Mucosa of descending colon (tissue), 3 donors: Measurements from ENCODE around the gene PICALM. TPM values are rescaled to one million over a fixed set of nuclear protein-coding genes. Genes with fewer than 3 reads are reported as not detected.
"Not testable (repeated sequence)": the region's sequence is repeated elsewhere in the genome, so short reads cannot be mapped to it uniquely, and the experiment has no call there.

Source experiments
- ATAC-seq: fragments of 200-7000 bp; cut with Tn5 transposase; one replicate; pipeline ENCODE4 v1.9.1; 2020; ENCODE audit warnings: mild to moderate bottlenecking, moderate library complexity
- DNase-seq, 3 donors: peaks; one replicate each; pipeline ENCODE4 v3.0.0-alpha.2; 2020
- H3K36me3 ChIP-seq: fragments of 200-600 bp; one replicate; pipeline ENCODE4 v1.8.0; 2021; ENCODE audit warnings: low read depth, mild to moderate bottlenecking
- H3K4me1 ChIP-seq: fragments of 200-600 bp; one replicate; pipeline ENCODE4 v1.8.0; 2021; ENCODE audit warnings: low read depth, mild to moderate bottlenecking
- H3K4me3 ChIP-seq: fragments of 200-600 bp; one replicate; pipeline ENCODE4 v1.8.0; 2021; ENCODE audit warnings: mild to moderate bottlenecking
- H3K9me3 ChIP-seq: fragments of 200-600 bp; one replicate; pipeline ENCODE4 v1.8.0; 2021; ENCODE audit warnings: mild to moderate bottlenecking
- CTCF ChIP-seq: fragments of 200-600 bp; IDR thresholded peaks from one replicate; pipeline ENCODE4 v1.8.0; 2022; ENCODE audit warnings: antibody characterized with exemption, mild to moderate bottlenecking
- intact Hi-C, 2 donors: fragments of 100-400 bp; cut with DNase I in 1 of 2; cut with micrococcal nuclease in 1 of 2; formaldehyde crosslinking; loops; one replicate each; pipeline versions ENCODE4 v1.11.0 to v1.11.1; 2022; cut with DNase I, micrococcal nuclease
- total RNA-seq, 3 donors: library from RNA; stranded (reverse); fragmentation: NEBNext Ultra II Directional in 2 of 3; extraction: Animal tissue kit (Norgen Biotek cat#: 25700) in 2 of 3; gene quantifications; one replicate each; pipeline versions ENCODE4 v1.2.1 to v1.2.4, GENCODE V29; 2021 to 2023
- donor health status: DM: no; HTN: no; CAD: no; lungs with moderate emphysema.
- donor health status: DM: no; HTN: no; CAD: no.
- donor health status: DM: no; HTN: yes; CAD: no.

Gene PICALM
- total RNA-seq, 3 donors from 2014 or later = 163 to 174 (median 163) TPM

GRCh38 chr11:86091086-86091485 is 22.2 kb upstream of the PICALM start:
- no peak for DNase-seq
- Histone ChIP-seq H3K9me3 (no peaks in the 10 kb centered on the region), H3K36me3 (no peaks in the 10 kb centered on the region), H3K4me3 (no peak overlapping the region), H3K4me1 (peaks cover 6% of the 10 kb centered on the region)
- no peak for TF ChIP-seq CTCF
- intact Hi-C loops = no loop called here
- ATAC-seq = no peak

- H3K4me3 ChIP-seq = no peak overlapping the region
- H3K9me3 ChIP-seq = no peaks in the 10 kb centered on the region
- intact Hi-C loops = no loop called here
- no peak for ATAC-seq
- H3K4me1 ChIP-seq = peaks cover 6% of the 10 kb centered on the region
- H3K36me3 ChIP-seq = no peaks in the 10 kb centered on the region
- no peak for TF ChIP-seq CTCF
- no peak for DNase-seq
Observed at GRCh38 chr11:86089659-86090058, 20.8 kb upstream of the PICALM start.

GRCh38 chr11:86087688-86088087 is 18.8 kb upstream of the PICALM start:
- H3K36me3 ChIP-seq, H3K4me1 ChIP-seq, intact Hi-C loops, H3K4me3 ChIP-seq, ATAC-seq, DNase-seq, H3K9me3 ChIP-seq: not testable (repeated sequence)

- H3K4me1 ChIP-seq = peaks cover 6% of the 10 kb centered on the region
- TF ChIP-seq CTCF = no peak
- DNase-seq = no peak
- H3K4me3 ChIP-seq = no peak overlapping the region
- intact Hi-C loops = no loop called here
- H3K9me3 ChIP-seq = no peaks in the 10 kb centered on the region
- ATAC-seq = no peak
- H3K36me3 ChIP-seq = no peaks in the 10 kb centered on the region
Observed at GRCh38 chr11:86087256-86087655, 18.4 kb upstream of the PICALM start.

GRCh38 chr11:86081455-86081854 is 12.6 kb upstream of the PICALM start:
- intact Hi-C loops = no loop called here
- Histone ChIP-seq H3K4me1 (no peaks in the 10 kb centered on the region), H3K36me3 (no peaks in the 10 kb centered on the region), H3K4me3 (no peak overlapping the region), H3K9me3 (no peaks in the 10 kb centered on the region)
- DNase-seq = no peak
- peak; percentile 29 for ATAC-seq
- TF ChIP-seq CTCF = no peak

GRCh38 chr11:86079421-86079820 is 10.5 kb upstream of the PICALM start:
- ATAC-seq (no peak), DNase-seq (no peak)
- H3K4me1 ChIP-seq = no peaks in the 10 kb centered on the region
- H3K4me3 ChIP-seq = no peak overlapping the region
- H3K9me3 ChIP-seq = no peaks in the 10 kb centered on the region
- H3K36me3 ChIP-seq = no peaks in the 10 kb centered on the region
- TF ChIP-seq CTCF = no peak
- intact Hi-C loops = no loop called here
